T47D (cell line): ENCODE data around the gene TCP11.

Experiments
- DNase-seq, 2 experiments: peaks; one replicate each; pipeline versions ENCODE4 v3.0.0 to v3.0.0-alpha.2; 2011 to 2012; ENCODE audit warnings: low read depth in 1 of 2, low spot score in 1 of 2
- JUND ChIP-seq: IDR thresholded peaks from 2 replicates; pipeline ENCODE4 v1.6.1; 2012; ENCODE audit warnings: low read depth
- in situ Hi-C: cut with HindIII; loops from 2 replicates; pipeline ENCODE4 v1.10.0; 2016; ENCODE audit warnings: low sequenced_read_pairs, low pct_unique_long_range_greater_than_20kb

Gene TCP11

DNA sequence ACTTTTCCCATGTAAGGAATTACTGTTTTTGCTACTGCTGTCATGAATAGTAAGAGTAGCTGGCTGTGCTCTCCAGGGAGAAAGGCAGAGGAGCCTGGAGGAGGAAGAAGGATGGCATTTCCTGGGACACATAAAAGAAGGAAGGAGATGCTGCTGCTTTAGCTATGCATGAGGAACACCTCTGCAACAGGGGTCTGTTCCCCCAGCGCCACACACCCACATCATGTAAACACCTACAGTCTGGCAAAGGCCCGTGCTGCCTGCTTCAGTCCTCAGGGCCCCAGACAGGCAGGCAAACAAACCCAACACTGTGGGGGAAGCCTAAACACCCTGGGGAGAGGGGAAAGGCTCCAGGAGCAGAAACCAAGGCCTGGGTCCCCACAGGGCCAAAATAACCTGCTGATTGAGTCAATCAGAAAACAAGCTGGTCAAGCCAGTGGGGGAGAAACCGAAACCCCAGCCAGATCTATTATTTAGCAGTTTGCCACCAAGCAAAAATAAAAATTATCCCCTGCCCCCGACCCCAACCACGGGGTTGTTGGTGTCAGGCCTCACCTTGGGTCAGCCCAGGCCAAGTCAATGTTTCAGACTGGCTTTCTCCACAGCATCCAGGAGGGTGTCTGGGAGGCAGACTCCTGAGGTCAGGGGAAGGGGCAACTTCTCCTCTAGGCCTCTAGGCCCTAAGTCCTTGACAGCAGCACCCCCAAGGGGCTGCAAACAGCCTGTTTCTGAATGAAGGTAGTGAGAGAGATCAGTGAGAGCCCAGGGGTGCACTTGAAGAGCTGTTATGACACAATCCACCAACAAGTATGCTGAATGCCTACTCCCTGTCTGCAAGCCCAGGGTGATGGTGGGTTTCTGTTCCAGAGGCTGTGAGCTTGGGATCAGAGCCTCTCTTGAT, 38.0 kb upstream of the TCP11 start:
- in situ Hi-C loops, result no loop called here

DNA sequence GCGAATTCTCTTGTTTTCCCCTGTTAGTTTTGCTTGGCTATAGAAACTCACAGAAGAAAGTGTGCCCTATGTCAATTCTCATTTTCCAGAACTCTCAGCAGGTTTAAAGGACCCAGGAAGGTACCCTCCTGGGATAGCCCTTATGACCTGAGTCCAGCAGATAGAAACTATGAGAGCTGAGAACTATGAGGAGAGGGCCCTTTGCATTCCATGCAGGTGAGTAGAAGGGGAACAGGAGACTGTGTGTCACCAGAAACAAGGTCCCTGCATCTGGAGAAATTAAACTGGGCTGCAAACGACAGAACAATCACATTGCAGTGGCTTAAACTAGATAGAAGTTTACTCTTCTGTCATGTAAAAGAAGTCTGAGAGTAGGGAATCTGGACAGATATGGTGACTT, 36.9 kb upstream of the TCP11 start:
- in situ Hi-C loops, result no loop called here
- TF ChIP-seq JUND, result no peak
- no peak for DNase-seq

More for the DNA sequence above, 38.0 kb upstream of the TCP11 start:
- no peak for DNase-seq
- TF ChIP-seq JUND, result no peak

- in situ Hi-C loops, result no loop called here
- no peak for DNase-seq
- no peak for TF ChIP-seq JUND
Observed at GRCh38 chr6:35177596-35177995, 36.5 kb upstream of the TCP11 start.

DNA sequence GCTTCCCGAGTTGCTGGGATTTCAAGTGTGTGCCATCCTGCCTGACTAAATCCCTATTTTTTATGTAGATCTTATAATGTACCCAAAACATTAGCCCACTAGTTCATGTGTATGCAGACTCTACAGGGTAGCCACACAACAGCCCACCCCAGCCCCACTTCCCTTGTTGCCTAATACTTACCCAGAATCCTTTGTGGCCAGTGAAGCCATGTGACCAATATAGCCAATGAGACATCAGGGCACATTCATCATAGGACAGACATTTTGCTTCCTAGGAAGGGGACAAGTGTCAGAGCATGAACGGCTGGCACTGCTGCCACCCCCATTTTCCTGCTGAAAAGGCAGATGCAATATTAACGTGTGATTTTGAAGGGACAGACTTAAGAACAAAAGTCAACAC, 36.0 kb upstream of the TCP11 start:
- in situ Hi-C loops, result no loop called here
- no peak for DNase-seq
- no peak for TF ChIP-seq JUND

- DNase-seq, result peak in 1 of 2 experiments; percentile 38
- in situ Hi-C loops, result no loop called here
- TF ChIP-seq JUND, result no peak
Observed at GRCh38 chr6:35176301-35177024, 35.3 kb upstream of the TCP11 start.

DNA sequence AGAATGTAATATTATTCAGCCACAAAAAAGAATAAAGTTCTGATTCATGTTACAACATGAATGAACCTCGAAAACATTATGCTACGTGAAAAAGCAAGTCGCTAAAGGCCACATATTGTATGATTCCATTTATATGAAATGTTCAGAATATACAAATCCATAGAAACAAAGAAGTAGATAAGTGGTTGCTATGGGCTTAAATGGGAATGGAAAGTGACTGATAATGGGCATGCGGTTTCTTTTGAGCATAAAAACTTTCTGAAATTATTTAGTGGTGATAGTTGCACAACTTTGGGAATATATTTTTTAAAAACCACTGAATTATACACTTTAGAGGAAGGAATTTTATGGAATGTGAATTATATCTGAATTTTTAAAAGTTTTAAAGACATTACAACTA, 33.4 kb upstream of the TCP11 start:
- TF ChIP-seq JUND, result no peak
- DNase-seq, result no peak
- in situ Hi-C loops, result no loop called here

DNA sequence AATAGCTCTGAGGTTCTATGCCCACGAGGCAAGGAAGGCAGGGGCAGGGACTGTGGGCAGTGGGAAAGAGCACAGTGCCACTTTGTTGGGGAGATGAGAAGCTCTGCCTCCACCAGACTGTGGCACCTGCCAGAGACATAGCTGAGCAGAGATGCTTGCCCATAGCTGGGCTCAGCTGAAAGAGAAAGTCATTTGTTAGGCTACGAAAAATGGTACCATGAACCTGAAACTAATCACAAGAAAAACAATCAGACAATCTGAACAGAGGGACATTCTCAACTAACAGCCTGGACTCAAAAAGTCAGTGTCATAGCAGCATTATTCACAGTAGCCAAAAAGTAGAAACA, 32.9 kb upstream of the TCP11 start:
- no peak for TF ChIP-seq JUND
- no peak for DNase-seq

GRCh38 chr6:35173427-35174087, 32.4 kb upstream of the TCP11 start:
- no peak for TF ChIP-seq JUND
- DNase-seq, result no peak
- in situ Hi-C loops, result no loop called here

More for the DNA sequence above, 32.9 kb upstream of the TCP11 start:
- in situ Hi-C loops, result no loop called here

- DNase-seq, result peak in 1 of 2 experiments; percentile 36
- in situ Hi-C loops, result no loop called here
- TF ChIP-seq JUND, result no peak
Observed at GRCh38 chr6:35173044-35173426, 31.9 kb upstream of the TCP11 start.

- TF ChIP-seq JUND, result no peak
- DNase-seq, result no peak
- in situ Hi-C loops, result no loop called here
Observed at GRCh38 chr6:35170891-35171290, 29.8 kb upstream of the TCP11 start.

GRCh38 chr6:35170166-35170565, 29.0 kb upstream of the TCP11 start:
- in situ Hi-C loops, result no loop called here
- no peak for DNase-seq
- TF ChIP-seq JUND, result no peak

DNA sequence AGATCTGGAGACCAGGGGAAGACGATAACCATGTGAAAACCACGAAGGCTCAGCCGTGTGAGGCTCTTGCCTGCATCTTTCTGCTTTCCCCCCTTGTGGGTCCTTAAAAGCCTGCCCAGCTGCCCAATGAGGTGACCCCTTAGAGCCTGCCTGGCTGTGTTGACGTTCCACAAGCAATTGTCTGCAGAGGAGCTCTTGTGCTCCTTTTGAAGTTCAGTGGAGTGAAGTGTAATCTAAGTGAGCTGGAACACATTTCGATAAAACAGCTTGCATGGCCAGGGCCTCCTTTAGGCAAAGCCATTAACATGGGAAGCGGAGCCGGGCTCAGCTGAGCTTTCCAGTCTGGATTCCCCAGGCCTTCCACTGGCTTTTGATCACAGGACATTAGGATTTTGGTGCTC, 27.3 kb upstream of the TCP11 start:
- in situ Hi-C loops, result no loop called here
- no peak for TF ChIP-seq JUND
- DNase-seq, result no peak

- in situ Hi-C loops, result no loop called here
- TF ChIP-seq JUND, result no peak
- DNase-seq, result no peak
Observed at GRCh38 chr6:35167505-35167904, 26.4 kb upstream of the TCP11 start.
